ENCODE data around the gene MACROH2A1.

MACROH2A1 gene

DNA sequence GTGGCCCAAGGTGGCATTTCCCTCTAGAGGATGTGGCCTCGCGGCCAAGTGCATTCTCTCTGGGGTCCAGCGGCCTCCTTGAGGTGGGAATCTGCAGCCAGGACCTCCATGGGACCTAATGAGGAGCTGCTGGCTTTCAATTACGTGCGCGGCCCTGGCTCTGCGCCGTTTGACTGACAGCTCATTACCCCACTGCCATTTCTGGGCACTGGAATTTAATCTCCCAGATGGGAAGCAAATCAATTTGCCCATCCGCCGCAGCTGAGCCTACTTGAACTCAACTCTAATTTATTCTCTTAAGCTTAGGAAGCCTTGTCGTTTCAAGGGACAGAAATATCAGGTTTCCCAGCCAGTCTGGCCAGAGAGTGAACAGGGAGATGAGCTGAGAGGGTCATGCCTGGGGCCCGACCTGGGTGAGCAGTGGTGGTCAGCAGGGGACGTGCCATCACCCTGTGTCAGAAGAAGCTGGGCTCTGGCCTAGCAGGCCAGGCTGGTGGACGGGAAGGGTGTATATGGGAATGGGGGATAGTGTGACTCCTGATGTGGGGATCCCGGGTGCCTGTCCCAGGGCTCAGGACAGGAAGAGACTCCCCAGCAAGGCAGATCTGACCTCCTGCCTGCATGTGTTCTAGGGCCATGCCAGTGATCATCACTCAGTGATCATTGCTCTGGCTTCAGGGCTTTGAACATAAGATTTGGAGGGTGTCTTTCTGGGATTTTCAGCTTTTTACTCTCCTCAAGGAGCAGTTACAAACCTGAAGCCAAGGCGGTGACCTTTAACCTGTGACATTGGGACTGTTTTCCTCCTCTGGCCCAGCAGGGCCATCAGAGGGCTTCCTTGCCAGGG lies 69.7 kb downstream of the MACROH2A1 start:
- no peak for DNase-seq

DNA sequence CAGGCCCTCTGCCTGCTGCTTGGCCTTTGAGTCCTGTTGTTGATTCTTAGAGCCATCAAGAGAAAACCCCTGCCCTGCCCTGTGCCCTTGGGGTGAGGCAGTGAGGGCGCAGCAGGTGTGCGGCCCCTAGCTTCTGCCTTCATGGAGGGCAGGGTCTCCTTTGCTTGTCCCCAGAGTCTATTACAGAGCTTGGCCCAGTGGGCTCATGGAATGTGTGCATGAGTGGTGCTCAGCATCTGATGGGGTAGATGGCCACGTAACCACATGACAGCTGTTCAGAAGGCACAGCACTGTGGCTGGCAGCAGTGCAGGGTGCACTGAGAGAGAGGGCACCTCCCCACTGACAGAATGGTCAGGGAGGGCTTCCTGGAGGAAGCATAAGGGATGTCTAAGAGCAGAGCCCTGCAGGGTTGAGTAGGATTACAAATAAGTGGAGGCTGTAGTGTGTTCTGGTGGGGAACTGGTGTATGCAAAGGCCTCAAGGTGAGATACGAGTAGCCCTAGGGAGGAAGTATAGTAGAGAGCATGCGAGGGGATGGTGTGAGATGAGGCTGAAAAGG lies 70.8 kb downstream of the MACROH2A1 start:
- DNase-seq: no peak

DNA sequence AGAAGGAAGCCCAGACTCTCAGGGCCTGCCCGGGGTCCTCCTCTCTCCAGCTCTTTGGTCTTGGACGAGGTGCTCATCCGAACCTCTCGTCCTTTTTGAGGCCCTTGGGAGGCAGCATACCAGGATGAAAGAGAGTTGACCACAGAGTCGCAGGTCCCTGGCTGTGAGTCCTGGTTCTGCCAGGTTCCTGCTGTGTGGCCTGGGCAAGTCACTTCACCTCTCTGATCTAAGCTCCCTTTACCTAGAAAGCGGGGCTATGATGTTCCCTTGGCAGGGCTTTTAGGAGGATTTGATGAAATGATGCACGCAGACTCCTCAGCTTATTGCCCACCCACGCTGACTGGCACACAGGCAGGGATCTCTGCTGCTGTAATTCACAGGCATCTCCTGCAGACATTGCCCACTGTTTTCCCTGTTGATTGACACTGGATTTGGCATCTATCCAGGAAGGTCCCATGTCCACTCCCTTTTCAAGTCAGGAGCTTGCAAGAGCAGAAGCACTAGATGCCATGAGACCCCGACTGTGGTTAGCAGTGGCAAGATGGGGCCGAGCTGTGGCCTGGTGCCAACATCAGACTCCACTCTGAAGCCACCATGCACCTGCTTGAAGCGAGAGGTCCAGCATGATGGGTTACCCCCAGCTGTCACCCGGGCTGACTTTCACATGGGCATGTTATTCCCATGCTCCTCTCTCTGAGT lies 71.5 kb downstream of the MACROH2A1 start:
- DNase-seq: peak; percentile 11

DNA sequence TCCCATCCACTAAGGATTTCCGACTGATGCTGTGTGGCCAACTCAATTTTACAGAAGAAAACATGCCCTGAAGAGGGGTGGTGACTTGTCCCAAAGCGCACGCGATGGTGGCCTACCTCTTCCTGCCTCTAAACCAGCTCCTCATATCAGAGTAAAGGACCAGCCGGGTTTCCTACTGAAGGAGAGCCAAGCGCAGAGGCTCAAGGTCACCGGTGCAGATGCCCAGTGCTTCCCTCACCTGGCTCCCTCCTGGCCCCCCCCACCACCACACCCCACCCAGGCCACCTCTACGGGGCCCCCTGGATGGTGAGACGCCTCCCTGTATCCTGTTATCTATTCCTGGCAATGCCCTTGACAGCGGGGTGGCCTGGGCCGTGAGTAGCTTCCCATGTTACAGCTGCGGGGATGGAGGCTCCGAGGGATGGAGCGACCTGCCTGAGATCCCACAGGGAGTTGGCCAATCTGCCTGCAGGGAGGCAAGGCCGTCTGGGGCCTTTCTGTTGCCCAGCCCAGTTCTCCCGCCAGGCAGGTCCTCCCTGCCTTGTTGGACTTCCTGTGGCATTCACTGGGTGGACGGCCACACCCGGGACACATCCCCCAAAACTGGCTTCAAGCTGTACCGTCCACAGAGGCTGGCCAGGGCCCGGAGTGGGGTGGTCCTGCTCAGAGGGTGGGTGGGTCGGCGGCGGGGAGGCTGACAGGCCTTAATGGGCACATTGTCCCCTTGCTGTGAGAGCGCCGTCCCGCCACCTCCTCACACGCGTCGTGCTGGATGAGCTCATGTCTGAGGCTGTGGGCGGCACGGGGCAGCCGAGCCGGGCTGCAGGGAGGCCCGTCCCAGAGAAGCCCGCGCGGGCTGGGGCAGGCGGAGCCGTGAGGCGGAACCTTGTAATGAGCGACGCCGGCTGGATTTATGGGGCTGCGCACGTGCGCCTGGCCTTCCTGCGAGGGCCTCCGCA lies 72.5 kb downstream of the MACROH2A1 start:
- no peak for DNase-seq

DNA sequence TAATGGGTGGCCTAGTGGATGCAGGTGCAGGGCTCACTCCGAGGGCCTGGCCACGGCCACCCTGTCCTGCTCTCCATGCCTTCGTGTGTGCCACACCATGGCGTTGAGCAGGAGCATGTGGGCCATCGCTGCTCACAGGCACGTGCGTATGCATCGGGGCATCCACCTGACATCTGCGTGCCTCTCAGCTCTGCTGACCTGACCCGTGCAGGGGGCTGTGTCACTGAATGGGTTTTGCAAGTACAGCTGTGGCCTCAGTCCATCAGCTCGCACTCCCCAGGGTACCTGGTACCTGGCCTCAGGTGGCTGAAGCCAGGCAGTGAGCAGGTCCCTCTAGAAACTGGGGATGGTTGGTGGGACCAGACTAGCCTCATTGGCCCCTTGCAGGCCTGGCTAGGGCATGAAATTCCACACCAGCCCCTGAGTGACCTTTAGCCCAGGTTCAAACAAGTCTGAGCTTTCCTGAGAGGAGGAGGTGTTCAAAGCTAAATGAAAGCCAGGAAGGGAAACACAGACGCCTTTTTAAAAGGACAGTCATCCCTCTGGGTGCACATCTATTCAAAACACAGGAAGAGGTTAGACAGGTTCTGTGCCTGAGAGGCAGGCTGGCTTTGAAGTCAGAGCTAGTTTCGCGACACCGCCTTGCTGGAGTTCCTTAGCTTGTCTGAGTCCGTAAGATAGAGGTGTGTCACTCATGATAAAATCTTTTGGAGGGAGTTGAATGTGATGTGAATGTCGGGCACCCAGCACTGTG lies 74.0 kb downstream of the MACROH2A1 start:
- no peak for DNase-seq

DNA sequence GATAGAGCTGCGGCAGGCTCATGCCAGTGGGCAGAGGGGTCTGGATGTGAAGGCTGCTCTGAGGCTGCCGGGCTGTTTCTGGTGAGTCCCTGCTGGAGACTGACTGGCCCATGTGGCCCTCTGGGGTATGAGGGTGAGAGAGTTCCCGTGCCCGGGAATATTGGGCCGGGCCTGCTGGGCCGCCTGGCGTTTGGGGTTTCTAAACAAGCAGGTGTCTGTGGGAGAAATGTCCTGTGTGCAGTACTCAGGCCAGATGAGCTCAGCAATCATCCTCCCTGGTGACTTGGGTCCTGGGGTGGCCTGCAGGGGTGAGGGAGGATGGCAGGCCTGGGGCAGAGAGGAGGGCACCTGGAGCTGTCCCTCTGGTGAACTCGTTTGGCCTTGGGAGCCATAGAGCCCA lies 74.9 kb downstream of the MACROH2A1 start:
- no peak for DNase-seq

DNA sequence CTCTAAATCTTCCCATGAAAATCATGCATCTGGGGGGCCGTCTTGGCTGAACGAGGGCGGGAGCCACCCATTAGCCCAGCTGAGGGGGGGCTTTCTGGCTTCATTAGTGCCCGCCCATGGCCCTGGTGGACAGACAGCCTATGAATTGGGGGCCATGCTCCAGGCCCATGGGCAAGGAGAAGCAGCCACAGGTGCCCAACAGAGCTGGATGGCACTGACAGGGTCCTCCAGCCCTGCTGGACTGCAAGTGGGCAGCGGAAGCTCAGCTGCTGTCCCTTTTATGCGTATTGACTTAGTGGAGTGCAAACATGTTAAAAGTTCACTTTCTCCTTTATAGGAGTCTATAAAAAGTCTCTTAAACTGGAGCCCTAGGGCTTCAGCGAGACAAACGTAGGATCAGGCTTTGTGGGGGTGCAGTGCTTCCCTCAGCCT lies 75.3 kb downstream of the MACROH2A1 start:
- DNase-seq: no peak

DNA sequence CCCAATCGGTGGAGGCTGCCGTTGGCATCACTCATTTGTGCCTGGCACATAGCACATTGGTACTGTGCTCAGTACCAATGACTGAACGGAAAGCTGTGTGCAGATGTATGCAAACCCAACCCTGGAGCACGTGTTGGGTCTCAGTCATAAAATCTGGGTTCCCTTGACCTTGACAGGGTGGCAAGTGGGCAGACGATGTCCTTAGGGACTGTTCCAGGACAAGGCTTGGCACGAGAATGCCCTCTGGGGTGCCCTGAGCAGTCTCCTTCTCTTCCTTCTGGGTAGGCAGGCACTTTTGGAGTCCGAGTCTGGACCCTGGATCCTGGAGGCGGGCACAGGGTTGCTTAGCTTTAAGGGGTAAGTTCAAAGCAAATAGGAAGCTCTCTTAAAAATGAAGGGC lies 75.8 kb downstream of the MACROH2A1 start:
- no peak for DNase-seq

DNA sequence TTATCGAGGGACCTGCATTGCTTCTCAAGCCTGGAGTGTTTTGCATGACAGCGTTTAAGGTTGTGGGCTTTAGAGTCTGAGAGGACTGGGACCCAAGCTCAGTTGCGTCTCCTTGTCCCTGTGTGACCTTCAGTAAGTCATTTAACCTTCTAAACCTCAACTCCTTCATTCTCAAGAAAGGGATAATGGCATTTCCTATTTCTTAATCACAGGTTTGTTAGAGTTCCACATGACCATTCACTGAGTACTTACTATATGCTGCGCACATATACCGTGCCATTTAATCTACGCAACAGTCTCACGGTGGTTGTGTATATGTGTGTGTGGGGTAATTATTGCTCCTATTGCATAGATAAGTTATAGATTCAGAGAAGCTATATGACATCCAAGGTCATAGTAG lies 76.3 kb downstream of the MACROH2A1 start:
- DNase-seq: no peak

DNA sequence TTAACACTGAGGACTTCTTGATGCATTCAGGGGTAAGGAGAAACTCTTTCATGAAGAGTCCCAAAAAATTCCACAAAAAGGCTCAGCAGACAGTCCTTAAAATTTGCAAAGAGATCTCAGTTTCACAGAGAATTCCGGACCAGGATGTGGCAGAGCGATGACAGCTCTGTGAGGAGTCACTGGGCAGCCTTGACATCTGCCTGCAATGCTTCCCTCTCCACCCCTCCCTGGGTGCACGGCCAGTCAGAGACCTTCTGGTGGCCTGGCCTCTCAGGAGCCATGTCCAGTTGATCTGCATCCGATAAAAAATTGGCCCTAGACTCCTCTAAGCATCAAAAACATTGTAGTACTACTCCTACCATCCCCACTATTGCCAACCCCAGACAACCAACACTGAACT lies 76.8 kb downstream of the MACROH2A1 start:
- DNase-seq: no peak

DNA sequence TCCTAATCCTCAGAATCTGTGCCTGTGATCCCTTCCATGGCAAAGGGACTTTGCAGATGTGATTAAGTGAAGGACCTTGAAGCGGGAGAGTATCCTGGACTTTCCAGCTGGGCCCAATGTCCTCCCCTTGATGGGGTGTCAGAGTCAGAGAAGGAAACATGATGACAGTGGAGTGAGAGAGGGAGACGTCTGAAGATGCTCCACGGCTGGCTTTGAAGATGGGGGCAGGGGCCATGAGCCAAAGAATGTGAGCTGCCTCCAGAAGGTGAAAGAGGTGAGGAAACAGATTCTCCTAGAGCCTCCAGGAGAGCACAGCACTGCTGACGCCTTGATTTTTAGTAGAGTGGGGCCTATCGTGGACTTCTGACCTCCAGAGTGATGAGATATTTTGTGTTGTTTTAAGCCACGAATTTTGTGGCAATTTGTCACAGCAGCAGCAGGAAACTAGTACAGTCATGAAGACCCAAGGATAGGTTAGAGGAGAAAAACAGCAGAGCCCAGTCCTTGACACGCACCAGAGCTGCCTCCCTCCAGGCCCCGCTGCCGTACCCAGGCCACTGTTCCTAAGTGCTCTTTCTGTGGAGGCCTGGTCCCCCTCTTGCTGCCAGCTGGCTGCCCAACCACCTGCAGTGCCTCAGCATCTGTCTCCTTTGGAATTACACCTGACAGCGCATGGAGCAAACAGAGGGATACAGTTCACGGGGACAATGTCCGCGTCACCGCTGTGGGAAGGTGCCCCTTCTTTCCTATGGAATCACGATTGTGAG lies 78.1 kb downstream of the MACROH2A1 start:
- DNase-seq: no peak

DNA sequence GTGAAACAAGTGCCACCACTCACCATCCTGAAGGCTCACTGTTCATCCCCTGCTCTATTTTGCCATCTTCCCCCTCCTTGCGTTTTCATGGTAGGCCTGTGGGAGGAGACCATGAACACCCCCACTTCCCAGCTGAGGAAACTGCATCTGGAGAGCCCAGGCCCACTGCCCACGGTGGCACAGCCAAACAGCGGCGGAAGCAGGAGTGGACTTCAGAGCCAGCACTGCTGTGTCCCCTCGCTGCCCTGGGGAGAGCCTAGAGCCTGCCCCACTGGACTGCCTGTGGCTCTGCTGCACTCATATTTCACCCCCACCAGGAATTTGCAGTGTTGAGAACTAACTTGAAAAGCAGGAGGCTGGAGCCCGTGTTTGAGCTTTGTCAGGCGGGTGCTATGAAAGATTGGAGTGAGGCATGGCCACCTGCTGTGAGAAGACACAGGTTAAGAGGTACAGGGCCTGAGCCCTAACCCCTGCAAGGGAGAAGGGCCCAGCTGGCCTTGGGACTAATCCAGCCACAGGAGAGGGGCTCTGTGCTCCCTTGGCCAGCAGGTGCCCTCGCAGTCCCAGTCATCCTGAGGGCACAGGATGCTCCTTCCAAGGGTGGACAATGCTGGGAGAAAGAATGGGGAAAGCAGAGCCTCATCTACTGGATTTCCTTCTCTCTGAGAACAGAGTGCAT lies 79.0 kb downstream of the MACROH2A1 start:
- DNase-seq: no peak

DNA sequence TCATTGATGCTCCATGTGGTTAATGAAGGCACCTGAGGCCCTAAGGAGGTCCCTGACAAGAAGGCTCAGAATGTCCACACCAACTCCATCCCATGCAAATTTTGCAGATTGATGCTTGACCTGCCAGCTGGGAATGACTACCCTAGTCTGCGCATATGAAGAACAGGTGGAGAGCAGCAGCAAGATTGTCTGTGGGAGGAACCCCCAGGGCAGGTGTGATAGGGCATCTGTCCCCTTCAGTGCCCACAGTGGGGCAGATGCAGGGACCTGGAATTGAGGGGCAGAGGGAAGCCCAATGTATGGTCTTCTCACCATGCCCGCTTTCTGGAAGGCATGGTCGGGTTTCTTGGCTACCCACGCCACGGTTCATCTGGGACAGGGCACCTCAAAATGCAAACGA lies 79.6 kb downstream of the MACROH2A1 start:
- no peak for DNase-seq

DNA sequence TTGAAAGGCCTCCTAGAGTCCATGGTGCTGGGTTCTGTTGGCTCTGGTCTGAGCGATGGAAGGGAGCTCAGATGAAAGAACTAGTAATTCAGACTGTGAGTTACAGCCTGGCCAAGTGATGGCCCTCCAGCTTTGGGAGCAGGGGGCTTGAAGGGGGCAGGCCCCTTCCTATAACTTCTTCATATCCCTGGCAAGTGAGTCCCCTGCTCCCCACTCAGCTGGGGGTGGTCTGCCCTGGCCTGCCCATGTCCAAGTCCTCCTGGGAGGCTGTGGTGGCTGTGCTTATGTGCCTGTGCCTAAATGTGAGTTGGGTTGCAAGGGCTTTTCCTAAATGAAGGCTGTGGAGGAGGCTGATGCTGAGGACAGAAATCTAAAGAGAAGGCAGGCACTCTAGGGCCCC lies 80.1 kb downstream of the MACROH2A1 start:
- DNase-seq: no peak

DNA sequence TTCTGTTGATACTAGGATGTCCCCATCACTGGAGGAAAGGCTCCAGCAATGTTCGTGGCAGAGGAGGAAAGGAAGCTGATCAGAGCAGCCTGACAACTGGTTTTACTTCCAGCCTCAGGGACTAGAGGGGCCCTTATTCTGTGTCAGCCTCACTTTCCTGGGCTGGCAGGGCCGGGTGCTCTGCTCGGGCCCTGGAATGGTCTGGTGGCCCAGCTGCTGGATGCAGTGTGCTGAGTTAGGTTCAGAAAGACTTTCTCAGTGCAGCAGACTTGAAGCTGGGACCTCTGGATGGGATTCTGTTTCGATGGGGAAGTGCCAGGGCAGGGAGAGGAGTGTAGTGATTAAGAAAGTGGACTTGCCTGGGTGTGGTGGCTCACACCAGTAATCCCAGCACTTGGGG lies 81.0 kb downstream of the MACROH2A1 start:
- no peak for DNase-seq

DNA sequence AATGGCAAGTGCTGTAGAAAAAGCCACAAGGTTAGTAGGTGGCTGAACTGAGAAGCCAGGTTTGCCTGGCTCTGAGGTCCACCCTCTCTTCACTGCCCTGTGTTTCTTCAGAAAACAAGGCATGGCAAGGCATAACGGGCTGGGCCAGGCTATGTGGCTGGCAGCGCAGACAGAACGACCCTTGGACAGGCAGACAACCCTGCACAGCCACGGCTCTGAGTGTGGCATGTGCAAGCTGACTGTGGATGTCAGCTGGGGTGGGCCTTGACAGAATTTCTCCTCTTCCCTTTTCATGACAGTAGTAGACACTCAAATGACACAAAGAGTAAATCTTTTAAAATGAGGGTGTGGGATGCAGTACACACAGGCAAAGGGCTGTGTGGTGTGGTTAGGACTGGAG lies 81.7 kb downstream of the MACROH2A1 start:
- no peak for DNase-seq

DNA sequence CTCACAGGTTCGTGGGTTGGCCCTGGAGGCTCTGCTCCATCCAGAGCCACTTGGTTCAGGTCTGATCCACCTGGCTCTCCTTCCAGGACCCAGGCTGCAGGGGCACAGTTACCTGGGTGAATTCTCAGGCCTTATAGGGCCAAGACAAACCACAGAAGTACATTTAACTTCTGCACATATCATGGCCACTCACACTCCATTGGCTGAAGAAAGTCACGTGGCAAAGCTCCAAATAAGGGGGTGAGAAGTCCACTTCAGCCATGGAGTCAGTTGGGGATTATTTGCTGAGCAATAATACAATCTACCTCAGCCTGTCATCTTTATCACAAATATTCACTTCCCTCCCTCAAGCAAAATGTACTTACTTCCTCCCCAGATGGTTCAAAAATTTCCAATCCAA lies 83.6 kb downstream of the MACROH2A1 start:
- DNase-seq: no peak

DNA sequence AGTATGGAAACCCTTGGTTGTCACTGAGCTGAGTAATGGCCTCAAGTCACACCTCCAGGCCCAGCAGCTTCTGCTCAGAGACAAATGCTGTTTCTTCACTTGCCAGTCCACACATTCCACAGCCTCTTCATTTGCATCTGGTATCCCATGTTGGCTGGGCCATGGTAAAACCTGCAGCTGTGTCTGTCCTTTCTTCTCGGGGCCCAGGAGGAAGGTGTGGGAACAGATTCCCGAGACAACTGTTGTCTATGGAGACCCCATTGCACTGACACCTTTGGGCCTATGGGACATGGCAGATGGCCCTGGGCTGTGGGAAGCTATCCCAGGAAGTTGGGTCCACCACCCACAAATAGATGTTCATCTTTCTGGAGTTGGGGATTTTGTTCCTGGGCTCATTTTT lies 85.1 kb downstream of the MACROH2A1 start:
- DNase-seq: no peak

DNA sequence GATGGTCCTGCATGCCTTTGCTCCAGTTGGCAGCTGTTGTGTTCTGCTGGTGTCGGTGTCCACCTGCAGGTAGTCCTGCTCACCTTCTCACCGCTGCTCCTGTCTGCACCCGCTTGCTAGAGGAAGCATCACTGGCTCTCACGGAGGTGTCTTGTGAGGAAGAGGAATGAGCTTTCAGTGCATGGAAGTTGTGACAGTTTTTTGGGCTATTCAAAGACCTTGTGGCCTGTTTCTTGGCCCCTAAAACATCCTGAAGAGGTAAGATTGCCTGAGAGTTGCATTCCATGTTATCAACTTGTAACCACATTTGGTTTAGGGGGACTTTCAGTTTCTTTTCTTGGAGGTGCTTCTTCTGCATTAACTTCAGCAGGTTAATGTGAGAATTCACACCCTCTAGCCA lies 85.6 kb downstream of the MACROH2A1 start:
- DNase-seq: no peak

DNA sequence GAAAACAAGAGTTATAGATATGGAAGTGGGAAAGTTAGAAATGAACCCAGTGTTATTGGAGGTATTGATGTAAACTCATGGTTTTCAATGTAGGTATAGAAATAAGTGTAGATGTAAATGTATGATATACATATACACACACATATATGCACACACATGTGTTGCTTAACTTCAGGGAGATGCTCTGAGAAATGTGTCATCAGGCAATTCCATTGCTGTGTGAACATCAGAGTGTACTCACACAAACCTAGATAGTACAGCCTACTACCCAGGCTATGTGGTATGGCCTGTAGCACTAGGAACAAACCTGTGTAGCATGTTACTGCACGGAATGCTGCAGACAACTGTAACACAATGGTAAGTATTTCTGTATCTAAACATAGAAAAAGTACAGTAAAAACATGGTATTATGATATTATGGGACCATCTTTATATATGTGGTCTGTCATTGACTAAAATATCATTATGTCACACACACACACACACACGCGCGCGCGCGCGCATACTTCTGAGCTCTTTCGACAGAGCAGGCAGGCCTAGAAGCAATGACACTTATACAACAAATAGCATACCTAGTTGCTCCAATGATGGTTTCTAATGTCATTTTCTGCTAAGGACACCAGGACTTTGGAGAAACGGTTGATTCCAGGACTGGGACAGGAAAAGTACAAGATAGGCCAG lies 86.6 kb downstream of the MACROH2A1 start:
- DNase-seq: no peak

All from COR-L47 (cell line).